MM.1S (cell line): Measurements from ENCODE around the gene PLCB2.

Source experiments
- CTCF ChIP-seq: fragments of 300-600 bp; sonication (generic); IDR thresholded peaks from 2 replicates; pipeline ENCODE4 v1.5.1; 2016; ENCODE audit warnings: antibody characterized with exemption, low read length, mixed read lengths
- EZH2 ChIP-seq: fragments of 300-600 bp; sonication (generic); optimal IDR thresholded peaks from 2 replicates; pipeline ENCODE3; 2017; ENCODE audit warnings: low read depth, mild to moderate bottlenecking, antibody characterized with exemption, low read length, mixed read lengths
- EZH2phosphoT487 ChIP-seq: fragments of 300-600 bp; sonication (generic); IDR thresholded peaks from 2 replicates; pipeline ENCODE4 v1.6.1; 2018; ENCODE audit warnings: antibody characterized with exemption, low read length

GRCh38 chr15:40345225-40345866 is 37.6 kb upstream of the PLCB2 start:
- TF ChIP-seq CTCF (no peak), EZH2 (no peak), EZH2phosphoT487 (no peak)
